Panc1 (cell line): ENCODE results near the gene HKDC1. TPM values are rescaled to one million over a fixed set of nuclear protein-coding genes. Genes with fewer than 3 reads are reported as not detected.

ENCODE experiments used
- ATAC-seq: fragments of 200-7000 bp; cut with Tn5 transposase; 2 replicates; pipeline ENCODE4 v1.9.1; 2020; ENCODE audit warnings: mild to moderate bottlenecking, moderate library complexity
- BruUV-seq: library from RNA; stranded (reverse); fragments of 400-500 nt; replicated peaks from 2 replicates; lab custom pipeline; 2021; lab: Mats Ljungman, UMichigan
- CTCF ChIA-PET: fragments of 300-600 bp; sonication (Branson Sonifier 250); formaldehyde crosslinking; loops from one replicate; lab custom pipeline; 2022; ENCODE audit warnings: antibody characterized with exemption; lab: Charles Lee
- POLR2A ChIA-PET: fragments of 300-600 bp; sonication (Branson Sonifier 250); formaldehyde crosslinking; loops from one replicate; lab custom pipeline; 2022; ENCODE audit warnings: antibody characterized with exemption; lab: Charles Lee
- DNase-seq: peaks from one replicate; pipeline ENCODE4 v3.0.0-alpha.2; 2010; ENCODE audit warnings: low read depth, low spot score
- H3K27ac ChIP-seq: 2 replicates; pipeline ENCODE4 v1.5.1; 2011; ENCODE audit warnings: mild to moderate bottlenecking, low read length, inconsistent platforms
- H3K27me3 ChIP-seq: fragments of 200-500 bp; sonication (Bioruptor generic); 2 replicates; pipeline ENCODE4 v1.6.0; 2014; ENCODE audit warnings: low read length, inconsistent platforms; ENCODE audit not compliant: control insufficient read depth, insufficient read depth
- H3K36me3 ChIP-seq: fragments of 200-500 bp; sonication (Bioruptor generic); 2 replicates; pipeline ENCODE4 v1.5.1; 2014; ENCODE audit warnings: inconsistent platforms, mild to moderate bottlenecking, low read length, moderate library complexity; ENCODE audit not compliant: control insufficient read depth, insufficient read depth
- H3K4me1 ChIP-seq: 2 replicates; pipeline ENCODE4 v1.5.1; 2011; ENCODE audit warnings: inconsistent platforms, mild to moderate bottlenecking, low read length, moderate library complexity; ENCODE audit not compliant: control insufficient read depth, insufficient read depth
- H3K4me3 ChIP-seq, 2 experiments: 2 replicates each; pipeline ENCODE4 v1.5.1; 2011 to 2012; ENCODE audit warnings: low read depth in 2 of 2, low read length in 2 of 2, mild to moderate bottlenecking in 2 of 2, inconsistent platforms in 1 of 2, moderate library complexity in 1 of 2
- H3K9me3 ChIP-seq: fragments of 200-500 bp; sonication (Bioruptor generic); 2 replicates; pipeline ENCODE4 v1.5.1; 2014; ENCODE audit warnings: low read depth, mild to moderate bottlenecking, inconsistent platforms, low read length, moderate library complexity; ENCODE audit not compliant: control insufficient read depth, insufficient read depth
- POLR2AphosphoS5 ChIP-seq: IDR thresholded peaks from 2 replicates; pipeline ENCODE4 v1.6.1; 2012; ENCODE audit warnings: mild to moderate bottlenecking, low read depth, low read length, moderate library complexity
- SIN3A ChIP-seq: IDR thresholded peaks from 2 replicates; pipeline ENCODE4 v1.6.1; 2012; ENCODE audit warnings: low read depth, mild to moderate bottlenecking, low read length, moderate library complexity, borderline replicate concordance; ENCODE audit not compliant: insufficient read depth
- TCF7L2 ChIP-seq: IDR thresholded peaks from 2 replicates; pipeline ENCODE4 v1.6.1; 2011; ENCODE audit warnings: mild to moderate bottlenecking, low read depth, low read length, inconsistent platforms
- in situ Hi-C: cut with HindIII; loops from 2 replicates; pipeline ENCODE4 v1.10.0; 2016; ENCODE audit warnings: low sequenced_read_pairs, low pct_unique_long_range_greater_than_20kb
- intact Hi-C: fragments of 100-400 bp; cut with micrococcal nuclease; formaldehyde crosslinking; loops from one replicate; pipeline ENCODE4 v1.10.0; 2022; ENCODE audit not compliant: unreplicated experiment
- total RNA-seq: library from RNA; stranded (reverse); gene quantifications from one replicate; pipeline ENCODE4 v1.2.1, GENCODE V29; 2021; ENCODE audit not compliant: unreplicated experiment
- TF ChIP-seq, protein P1 (sequence below): fragments of 450-650 bp; IDR thresholded peaks from 2 replicates; pipeline ENCODE4 v1.5.1; 2017; ENCODE audit warnings: mild to moderate bottlenecking
- TF ChIP-seq, protein P2 (sequence below), 2 experiments: IDR thresholded peaks; 2 replicates each; pipeline ENCODE4 v1.6.1; 2011 to 2012; ENCODE audit warnings: low read depth in 2 of 2, control low read depth in 1 of 2, low read length in 1 of 2, mild to moderate bottlenecking in 1 of 2, moderate library complexity in 1 of 2; ENCODE audit not compliant: insufficient read depth in 1 of 2

Gene HKDC1
- total RNA-seq, 1 experiment from 2014 or later = 1.1 TPM

DNA sequence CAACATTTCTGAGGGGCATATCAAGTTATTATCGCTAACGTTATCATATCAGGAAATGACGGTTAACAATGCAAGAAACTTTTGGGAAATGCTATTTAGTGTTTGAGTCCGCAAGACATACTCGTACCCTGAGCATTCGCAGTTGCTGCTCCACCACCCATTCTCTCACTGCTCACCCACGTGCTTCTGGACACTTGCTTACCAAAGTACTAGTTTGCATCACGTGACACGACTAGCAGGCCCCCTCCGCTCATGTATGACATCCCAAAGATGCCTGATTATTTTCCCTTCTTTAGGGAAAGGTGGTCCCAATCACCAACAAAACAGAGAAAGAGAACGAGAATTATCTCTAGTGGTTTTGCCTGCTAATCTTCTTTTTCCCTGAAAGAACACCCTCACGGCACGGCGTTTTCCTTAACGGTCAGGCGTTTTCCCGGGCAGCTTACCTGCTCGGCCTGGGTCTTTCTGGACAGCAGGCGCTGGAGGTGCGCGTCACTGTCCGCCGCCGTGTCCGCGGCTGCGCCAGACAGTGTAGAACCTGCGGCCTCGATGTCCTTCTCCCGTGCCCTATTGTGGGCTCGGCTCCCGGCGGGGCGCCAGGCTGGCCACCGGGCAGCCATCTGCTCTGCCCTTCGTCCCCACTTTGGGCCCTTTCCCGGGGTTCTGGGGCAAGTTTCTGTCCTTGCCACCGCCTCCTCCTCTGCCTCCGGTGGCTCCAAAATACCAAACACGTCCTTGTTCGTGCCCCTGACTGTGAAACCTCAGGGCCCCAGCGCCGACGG lies 40.2 kb upstream of the HKDC1 start, which contains the start of gene SUPV3L1:
Gene SUPV3L1 (plus strand): TSS at position 492 of the 782 bp plus-strand sequence. CDS start 58 bp downstream, at position 550.
- no peaks in the 10 kb centered on the region for H3K9me3 ChIP-seq
- peak within 1 kb of the TSS; percentile 98 for H3K27ac ChIP-seq
- H3K4me1 ChIP-seq = peaks cover 11% of the 10 kb centered on the region; the same call in 1 of the 2 replicates
- DNase-seq (peak; percentile 98), ATAC-seq (peak; percentile 97)
- POLR2A ChIA-PET = interaction anchor here (0.6 to 1.0 kb wide), 2 partner anchors 47 to 1022 kb away, joined by 3 to 4 read pairs; no protein-coding TSS in a partner anchor
- no peaks in the 10 kb centered on the region for H3K27me3 ChIP-seq
- CTCF ChIA-PET = interaction anchor here (0.5 to 0.6 kb wide), 2 partner anchors 176 to 488 kb away, joined by 3 to 5 read pairs; no protein-coding TSS in a partner anchor
- peak within 1 kb of the TSS; percentile 94 to 95 for H3K4me3 ChIP-seq
- peak; percentile 95 for TF ChIP-seq POLR2AphosphoS5
- TF ChIP-seq, protein P1, sequence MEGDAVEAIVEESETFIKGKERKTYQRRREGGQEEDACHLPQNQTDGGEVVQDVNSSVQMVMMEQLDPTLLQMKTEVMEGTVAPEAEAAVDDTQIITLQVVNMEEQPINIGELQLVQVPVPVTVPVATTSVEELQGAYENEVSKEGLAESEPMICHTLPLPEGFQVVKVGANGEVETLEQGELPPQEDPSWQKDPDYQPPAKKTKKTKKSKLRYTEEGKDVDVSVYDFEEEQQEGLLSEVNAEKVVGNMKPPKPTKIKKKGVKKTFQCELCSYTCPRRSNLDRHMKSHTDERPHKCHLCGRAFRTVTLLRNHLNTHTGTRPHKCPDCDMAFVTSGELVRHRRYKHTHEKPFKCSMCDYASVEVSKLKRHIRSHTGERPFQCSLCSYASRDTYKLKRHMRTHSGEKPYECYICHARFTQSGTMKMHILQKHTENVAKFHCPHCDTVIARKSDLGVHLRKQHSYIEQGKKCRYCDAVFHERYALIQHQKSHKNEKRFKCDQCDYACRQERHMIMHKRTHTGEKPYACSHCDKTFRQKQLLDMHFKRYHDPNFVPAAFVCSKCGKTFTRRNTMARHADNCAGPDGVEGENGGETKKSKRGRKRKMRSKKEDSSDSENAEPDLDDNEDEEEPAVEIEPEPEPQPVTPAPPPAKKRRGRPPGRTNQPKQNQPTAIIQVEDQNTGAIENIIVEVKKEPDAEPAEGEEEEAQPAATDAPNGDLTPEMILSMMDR = no peak
- peak; percentile 56; the same call in 1 of the 2 replicates for TF ChIP-seq TCF7L2
- TF ChIP-seq, protein P2, sequence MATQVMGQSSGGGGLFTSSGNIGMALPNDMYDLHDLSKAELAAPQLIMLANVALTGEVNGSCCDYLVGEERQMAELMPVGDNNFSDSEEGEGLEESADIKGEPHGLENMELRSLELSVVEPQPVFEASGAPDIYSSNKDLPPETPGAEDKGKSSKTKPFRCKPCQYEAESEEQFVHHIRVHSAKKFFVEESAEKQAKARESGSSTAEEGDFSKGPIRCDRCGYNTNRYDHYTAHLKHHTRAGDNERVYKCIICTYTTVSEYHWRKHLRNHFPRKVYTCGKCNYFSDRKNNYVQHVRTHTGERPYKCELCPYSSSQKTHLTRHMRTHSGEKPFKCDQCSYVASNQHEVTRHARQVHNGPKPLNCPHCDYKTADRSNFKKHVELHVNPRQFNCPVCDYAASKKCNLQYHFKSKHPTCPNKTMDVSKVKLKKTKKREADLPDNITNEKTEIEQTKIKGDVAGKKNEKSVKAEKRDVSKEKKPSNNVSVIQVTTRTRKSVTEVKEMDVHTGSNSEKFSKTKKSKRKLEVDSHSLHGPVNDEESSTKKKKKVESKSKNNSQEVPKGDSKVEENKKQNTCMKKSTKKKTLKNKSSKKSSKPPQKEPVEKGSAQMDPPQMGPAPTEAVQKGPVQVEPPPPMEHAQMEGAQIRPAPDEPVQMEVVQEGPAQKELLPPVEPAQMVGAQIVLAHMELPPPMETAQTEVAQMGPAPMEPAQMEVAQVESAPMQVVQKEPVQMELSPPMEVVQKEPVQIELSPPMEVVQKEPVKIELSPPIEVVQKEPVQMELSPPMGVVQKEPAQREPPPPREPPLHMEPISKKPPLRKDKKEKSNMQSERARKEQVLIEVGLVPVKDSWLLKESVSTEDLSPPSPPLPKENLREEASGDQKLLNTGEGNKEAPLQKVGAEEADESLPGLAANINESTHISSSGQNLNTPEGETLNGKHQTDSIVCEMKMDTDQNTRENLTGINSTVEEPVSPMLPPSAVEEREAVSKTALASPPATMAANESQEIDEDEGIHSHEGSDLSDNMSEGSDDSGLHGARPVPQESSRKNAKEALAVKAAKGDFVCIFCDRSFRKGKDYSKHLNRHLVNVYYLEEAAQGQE (IDR thresholded peaks at IDR 0.05; ENCODE audit: insufficient read depth in 1 of 2, low read depth in 2 of 2, low read length in 1 of 2) = 0 out of 4 replicates have a peak, but pooled peaks of 1 of the 2 experiments have one; percentile 49
- TF ChIP-seq SIN3A = peak; percentile 76
- intact Hi-C loops = no loop called here
- in situ Hi-C loops = no loop called here
- peaks cover 6% of the 10 kb centered on the region for H3K36me3 ChIP-seq
- no TSS peak for BruUV-seq

DNA sequence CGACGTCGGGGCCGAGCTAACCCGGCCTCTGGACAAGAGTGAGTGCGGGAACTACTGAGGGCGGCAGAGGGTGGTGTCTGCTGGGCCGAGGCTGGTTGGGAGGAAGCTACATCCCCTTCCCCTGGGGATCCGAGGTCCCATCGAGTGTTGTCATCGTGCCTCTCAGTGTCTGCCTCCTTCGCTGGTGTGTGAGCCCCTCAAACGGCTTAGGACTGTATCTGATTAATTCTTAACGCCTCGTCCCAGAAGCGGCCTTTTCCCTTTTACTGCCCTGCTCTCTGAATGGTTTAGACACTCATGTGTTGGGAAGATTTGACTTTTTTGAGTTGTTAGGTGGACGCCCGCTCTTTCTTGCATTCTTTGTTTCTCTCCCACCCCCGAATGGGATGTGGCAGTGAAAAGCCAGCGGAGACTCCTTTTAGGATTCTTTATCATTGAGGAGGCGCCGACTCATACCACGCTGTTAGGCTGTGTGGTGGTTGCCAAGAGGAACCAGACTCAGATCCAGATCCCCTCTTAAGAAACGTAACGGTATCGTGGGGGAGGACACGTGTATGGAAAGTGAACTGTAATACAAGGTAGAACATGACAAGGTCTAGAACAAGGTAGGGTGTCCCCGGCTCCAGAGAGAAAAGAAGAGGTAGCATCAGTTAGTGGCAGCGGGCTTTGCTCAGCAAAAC lies 39.5 kb upstream of the HKDC1 start:
- H3K9me3 ChIP-seq = no peaks in the 10 kb centered on the region
- ATAC-seq (no peak), DNase-seq (no peak)
- H3K27ac ChIP-seq = peak overlapping the region; percentile 98
- ChIA-PET POLR2A (interaction anchor here (0.6 to 1.0 kb wide), 2 partner anchors 47 to 1023 kb away, joined by 3 to 4 read pairs; no protein-coding TSS in a partner anchor), CTCF (no interaction called here)
- H3K27me3 ChIP-seq = no peaks in the 10 kb centered on the region
- in situ Hi-C loops = no loop called here
- H3K4me3 ChIP-seq = peak overlapping the region; percentile 94 to 95
- intact Hi-C loops = no loop called here
- peaks cover 11% of the 10 kb centered on the region; the same call in 1 of the 2 replicates for H3K4me1 ChIP-seq
- TF ChIP-seq TCF7L2 (no peak), POLR2AphosphoS5 (no peak), SIN3A (no peak)
- TF ChIP-seq, protein P2 (IDR thresholded peaks at IDR 0.05; ENCODE audit: insufficient read depth in 1 of 2, low read depth in 2 of 2, low read length in 1 of 2) = no peak
- TF ChIP-seq, protein P1 = no peak
- peaks cover 6% of the 10 kb centered on the region for H3K36me3 ChIP-seq
- BruUV-seq = no TSS peak
